NCI-H1092 (cell line): ENCODE data around the gene NRN1.

Experiments used
- DNase-seq: peaks from one replicate; lab custom pipeline; 2025; lab: John Stamatoyannopoulos, UW

Gene NRN1

DNA sequence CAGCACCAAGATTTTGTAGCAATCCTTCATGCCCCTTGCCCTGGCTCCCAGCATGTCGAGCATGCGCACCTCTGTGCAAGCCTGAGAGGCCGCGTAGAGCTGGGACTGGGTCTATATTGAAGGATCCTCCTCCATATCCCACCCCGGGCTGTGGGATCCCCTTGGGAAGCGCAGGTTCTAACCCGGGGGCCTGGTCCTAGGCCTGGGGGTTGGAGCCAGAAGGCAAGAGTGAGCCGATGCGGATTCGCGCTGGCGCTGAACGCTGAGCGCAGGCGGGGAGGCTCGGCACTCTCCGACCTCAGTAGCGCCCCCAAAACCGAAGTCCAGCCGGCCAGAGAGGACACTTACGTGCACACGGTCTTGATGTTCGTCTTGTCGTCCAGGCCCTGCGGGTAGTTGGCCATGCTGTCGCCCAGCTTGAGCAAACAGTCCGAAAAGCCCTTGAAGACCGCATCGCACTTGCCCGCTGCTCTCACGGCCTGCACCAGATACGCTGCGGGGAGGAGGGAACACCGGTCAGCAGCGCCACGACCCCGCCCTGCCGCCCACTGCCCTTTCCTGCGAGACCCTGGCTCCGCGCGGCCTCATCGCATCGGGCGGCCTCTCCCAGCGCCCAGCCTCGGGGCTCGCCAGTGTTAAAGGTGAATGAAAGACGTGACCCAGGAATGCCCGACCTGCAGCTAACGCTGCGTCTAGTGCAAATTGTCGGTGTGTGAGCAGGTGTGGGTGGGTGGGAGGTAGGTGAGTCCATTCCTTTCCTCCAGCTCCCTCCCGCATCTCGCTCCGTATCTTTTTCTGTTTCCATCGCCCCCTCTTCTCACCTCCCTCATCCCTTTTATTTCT lies 4.5 kb downstream of the NRN1 start:
- no peak for DNase-seq

DNA sequence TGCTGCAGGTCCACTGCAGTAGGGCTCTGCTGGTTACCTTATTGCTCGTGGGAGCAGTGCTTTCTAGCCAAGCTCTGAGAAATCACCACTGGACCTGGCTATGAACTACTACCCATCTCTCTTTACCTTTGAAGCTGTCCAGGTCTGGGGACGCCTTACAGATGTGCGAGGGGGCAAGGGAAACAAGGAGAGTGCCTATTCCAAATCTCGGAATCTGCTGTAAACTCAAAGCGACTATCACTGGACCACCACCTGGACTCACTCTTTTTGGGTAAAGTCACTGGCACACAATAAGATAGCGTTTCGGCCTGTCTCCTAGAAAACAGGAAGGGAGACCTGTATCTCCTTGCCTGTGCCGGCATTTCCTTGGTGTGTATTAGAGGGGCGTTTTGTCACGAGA lies 5.3 kb downstream of the NRN1 start:
- DNase-seq: no peak

DNA sequence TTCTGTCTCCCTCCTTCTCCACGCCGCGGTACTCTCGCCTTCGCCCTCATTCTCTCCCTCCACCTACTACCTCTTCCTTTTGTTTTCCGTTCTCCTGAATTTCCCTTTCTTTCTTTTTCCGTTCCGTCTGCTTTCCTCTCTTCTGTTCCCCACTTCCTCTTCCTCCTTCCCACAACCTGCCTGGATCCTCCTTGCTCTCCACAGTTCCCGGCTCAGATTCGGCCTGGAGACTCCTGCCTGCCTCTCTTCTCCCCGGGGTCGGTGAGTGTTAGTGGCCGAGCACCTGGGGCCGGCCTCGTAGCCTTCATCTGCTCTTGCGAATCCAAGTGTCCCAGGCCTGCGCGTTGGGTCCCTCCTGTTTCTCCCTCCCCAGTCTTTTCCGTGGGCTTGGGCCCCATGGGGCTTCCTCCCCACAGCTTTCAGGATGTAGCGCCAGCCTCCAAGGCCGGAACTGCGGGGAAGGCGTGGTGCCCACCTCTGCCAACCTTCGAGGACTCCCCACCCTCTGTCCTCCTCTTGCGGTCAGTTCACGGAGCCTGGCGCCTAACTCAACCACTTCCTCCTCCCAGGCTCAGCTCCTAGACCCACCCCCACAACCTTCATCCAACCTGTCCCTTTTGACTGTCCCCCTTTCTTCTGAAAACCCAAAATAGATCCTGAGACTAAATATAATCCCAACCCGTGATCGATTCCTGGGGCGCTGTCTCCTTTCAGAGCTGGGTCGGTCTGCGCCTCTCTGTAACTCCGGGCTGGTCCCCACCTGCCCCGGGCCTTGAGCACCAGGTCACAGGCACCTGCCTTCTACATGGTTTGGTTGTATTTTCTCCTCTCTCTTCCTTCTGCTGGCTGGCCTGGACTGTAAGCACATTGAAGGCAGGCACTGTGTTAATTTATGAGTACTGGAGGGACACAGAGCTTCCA lies 6.8 kb downstream of the NRN1 start:
- DNase-seq: no peak

DNA sequence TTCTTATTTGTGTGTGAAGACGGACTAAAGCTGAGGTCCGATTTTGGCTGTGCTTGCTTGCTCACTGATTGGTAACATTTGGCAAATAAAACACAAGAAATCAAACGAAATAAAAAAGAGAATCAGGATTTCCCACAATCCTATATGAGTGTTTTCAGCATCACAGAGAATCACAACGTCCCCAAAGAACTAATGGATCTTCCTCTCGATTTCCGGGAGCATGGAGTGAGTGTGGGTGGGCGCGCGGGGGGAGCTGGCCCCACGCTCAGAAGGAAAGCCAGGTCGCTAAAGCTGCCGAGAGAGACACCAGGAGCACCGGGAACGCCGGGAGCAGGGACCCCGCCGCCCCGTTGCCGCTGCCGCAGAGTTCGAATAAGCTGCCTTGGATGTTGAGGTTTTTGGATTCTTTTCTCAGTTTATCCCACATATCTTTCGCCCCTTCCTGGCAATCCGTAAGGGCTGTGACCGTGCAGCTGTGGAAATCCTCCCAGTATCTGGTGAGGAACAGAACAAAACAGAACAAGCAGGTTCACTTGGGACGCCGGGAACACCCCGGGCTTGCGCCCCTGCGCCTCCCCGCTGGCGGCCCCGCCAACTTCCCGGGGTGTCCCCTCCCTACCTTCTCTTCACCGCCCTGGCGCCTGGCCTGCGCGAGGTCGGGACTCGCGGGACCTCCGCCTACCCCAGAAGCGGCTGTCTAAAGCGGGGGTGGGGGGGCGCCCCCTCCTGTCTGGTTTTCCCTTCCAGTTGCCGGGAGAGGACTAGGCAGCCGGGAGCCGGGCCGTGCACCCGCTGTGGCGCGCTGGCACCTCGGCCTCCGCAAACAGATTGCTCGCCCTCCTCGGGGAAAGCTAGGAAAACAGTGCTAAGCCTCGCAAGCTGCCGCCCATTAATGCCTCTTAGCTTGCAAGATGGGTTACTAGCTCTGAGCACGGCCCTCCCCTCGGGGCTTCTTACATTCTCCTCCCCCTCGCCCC lies 7.7 kb downstream of the NRN1 start:
- no peak for DNase-seq

DNA sequence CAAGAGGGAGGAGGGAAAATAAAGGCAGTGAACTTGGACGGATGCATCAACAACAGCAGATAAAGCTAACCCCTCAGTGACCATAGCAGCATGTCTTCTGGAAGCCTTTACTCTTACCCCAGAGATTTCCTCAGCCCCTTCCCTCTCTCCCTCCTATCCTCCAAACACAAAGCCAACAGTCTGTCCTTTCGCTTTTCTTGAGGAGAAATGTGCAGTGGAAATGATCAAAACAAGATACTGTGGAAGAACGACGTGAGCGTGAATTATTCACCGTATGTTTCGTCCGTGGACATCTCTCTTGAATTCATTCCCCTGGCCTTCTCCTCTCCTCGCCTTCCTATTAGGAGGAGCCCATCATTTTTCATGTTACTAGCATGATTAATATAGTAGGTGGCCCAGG lies 8.5 kb downstream of the NRN1 start:
- no peak for DNase-seq

DNA sequence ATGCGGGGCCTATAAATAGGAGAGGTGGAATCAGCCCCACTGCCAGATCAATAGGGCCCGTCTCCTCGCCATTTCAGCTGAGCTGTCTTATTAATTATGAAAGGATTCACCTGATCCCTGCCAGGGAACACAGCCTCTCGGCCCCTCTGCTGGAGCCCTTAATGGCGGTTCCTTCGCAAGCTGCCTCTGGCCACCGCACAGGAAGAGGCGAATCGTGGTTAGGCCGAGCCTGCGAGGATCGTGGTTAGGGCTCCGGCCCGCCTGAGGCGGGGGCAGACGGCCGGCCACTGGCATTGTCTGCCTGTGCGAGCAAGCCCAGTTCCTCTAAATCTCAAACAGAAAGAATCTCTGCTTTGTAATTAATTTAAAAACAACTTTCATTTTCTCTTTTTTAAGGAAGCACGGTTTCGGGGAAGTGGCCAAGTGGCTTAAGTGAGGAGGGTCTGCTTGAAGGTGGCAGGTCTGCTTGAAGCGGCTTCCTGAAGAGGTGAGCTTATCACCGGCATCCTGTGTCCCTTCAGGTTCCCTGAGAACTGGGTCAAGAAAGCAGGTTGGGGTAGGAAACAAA lies 9.2 kb downstream of the NRN1 start:
- DNase-seq: no peak

DNA sequence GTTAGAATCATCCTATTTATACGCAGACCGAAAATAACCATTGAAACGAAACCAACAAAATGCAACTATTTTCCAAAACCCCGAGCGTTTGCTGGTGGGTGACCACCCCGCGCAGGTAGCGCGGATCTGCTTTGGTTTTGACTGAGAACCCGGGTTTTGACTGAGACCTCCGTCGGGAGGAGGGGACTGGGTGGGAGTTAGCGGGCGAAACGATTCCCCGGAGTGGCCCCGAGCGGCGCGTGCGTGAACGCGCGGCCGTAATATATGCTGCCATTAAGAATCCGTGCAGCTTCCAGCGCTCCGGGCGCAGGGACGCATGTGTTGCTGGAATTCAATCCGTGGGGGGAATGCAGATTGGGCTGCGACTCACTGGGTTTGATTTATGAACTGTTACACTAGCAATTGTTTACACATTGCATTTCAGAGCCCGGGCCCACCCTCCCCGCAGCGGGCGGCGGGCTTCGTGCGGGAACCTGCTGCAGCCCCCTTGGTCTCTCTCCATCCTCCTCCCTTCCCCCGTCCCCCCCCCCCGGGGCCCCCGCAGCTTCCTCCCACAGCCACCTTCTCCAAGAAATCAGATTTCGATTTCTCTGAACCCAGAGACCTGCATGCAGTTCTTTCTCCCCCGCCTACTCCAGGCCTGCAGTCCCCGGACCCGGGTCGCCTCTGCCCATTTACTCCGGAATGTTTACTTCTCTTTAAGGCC lies 9.9 kb downstream of the NRN1 start:
- DNase-seq: no peak

DNA sequence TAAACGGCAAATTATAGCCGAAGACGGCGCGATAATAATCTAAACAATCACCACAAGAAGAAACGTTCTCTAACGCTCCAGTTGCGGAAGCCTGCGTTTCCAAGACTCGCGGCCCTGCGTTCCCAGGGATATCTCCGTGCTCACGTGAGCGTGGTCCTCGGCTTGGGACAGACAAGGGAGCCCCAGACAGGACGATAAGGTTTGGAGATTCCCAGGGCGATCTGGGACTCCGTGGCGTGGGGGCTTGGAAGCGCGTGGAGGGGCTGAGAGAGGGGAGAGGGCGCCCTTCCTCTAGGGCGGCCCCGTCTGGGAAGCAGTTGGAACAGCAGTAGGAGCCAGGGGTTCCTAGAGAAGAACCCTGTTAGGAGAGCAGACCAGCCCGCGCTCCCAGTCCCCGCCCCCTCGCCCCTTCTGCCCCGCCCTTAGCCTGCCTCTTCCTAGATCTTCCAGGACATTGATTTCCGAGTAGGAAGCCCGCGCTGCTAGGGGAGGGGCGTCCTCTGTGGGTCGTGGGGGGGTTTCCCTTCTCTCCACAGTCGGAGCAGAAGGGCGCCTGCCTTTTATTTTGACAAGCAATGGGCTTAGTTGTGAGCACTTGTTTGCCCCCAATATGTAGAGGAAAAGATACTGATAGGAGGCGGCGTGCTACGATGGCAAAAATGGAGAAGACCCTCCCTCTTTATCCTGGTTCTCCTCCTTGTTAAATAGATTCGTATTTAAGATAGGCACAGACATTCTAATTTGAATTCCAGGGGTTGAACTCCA lies 10.6 kb downstream of the NRN1 start:
- no peak for DNase-seq

DNA sequence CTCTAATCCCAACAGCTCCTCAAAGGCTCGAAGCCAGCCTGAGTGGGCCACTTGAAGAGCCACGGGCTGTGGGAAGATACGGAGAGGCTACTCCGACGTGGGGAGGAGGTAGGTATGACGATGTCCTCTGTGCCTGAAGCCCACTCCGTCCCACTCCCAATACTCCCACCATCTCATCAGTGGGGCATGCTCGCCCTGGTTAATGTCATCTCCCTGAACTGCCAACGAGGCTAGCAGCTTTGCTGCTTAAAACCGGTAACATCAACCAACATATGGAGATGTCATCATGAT lies 11.1 kb downstream of the NRN1 start:
- DNase-seq: no peak

DNA sequence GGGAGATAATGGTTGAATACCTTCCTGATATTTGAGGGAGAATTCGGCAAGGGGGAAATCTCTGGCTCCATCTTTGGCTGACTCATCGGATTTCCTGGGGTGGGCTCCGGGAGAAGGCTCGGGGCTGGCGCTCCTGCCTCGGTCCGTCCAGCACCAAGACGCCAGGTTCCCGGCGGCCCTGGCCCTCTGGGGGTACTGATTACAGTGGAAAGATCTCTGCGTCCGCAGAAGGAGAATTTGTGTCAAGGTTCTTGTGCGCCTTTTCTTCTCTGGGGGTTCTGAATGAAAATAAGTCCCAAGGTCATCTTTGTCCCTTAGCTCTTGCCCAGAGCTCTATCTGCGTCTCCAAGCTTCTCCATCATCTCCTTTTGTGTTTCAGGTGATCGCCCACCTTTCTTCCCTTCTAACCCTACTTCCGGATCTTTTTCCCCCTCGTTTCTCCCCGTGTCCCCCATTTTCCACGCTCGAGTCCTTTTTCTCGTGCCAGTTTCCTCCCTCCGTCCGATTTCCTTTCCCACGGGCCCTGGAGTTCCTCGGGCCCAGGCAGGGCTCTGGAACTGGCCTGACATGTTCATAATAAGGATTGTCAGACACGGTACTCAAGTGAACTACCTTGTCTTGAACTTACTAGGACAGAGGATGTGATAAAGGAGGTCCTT lies 11.6 kb downstream of the NRN1 start:
- no peak for DNase-seq

DNA sequence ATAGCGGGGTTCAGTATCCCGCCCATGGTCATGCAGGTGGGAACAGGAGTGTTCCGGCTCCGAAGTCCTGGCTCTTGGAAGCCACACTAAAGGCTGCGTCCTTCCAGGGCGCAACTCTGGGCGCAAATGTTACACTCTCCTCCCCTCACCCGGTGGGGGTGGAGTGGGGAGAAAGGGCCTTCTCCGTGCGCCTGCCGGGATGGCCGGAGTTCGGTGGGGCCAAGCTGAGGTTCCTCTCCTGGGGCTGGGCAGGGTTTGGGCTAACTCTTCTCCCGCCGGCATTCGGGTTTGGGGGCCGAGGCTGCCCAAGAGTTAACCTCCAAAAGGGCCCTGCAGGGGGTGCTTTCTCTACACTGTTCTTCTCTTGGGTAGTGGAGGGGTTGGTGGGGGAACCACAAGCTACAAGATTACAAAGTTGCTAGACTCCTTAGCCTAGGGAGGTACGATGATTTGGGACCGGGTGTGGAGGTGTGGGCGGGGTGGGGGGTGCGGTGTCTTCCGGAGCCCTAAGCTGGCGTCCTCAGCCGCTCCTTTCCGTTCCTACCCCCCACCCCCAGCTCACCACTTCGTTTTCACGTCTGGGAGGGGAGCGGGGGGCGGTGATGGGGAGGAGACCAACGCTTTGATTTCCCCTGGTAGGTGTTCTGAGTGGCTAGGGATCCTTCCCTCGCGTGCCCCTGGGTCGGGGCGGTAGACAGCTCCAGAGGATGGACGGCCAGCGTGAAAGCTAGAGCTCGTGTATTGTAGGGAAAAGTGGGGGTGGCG lies 12.3 kb downstream of the NRN1 start:
- no peak for DNase-seq

DNA sequence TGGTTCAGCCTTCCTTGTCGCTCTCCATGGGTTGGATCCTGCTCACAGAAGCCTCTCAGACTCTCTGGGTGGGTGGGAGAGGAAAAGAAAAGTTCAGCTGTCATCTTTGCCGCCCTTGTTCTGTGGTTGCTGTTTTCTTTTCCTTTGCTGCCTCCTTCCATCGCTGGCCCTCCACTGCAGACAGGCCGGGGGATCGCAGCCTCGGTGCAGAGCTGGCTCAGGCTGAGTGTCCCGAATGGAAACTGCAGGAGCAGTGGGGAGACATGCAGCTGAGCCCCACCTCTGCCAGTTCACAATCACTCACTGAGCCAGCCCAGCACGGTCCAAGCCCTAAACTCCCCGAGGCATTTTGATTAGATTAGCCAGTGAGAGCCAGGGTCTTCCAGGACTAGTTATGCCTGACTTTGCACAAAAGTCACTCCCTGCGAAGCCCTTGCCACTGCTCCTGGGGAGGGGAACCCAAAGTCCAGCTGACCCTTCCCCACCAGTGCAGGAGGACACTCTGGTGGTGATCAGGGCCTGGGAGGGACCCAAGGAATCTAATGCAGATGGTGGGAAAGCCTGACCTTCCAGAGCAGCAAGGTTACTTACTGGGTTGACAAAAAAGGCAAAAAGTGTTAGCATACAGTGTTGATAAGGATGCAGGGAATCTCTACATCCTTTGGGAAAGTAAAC lies 14.0 kb downstream of the NRN1 start:
- no peak for DNase-seq

DNA sequence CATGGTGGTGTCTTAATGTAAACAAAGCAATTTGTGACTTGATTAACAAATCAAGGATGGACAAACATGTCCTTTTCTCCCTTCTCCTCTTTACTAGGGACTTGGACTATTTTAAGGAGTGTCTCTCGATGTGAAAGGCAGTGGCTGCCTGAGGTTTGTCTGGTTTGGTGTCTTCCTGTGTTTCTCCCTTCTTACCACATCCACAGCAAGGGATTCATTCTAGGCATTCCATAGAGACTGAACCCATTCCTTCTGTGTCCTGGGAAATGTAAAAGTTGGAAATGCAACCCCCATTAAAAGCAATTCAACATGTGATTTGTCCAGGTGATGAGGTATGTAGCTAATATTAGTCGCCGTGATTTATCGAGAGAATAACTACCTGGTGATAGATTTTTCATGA lies 15.9 kb downstream of the NRN1 start:
- DNase-seq: no peak

DNA sequence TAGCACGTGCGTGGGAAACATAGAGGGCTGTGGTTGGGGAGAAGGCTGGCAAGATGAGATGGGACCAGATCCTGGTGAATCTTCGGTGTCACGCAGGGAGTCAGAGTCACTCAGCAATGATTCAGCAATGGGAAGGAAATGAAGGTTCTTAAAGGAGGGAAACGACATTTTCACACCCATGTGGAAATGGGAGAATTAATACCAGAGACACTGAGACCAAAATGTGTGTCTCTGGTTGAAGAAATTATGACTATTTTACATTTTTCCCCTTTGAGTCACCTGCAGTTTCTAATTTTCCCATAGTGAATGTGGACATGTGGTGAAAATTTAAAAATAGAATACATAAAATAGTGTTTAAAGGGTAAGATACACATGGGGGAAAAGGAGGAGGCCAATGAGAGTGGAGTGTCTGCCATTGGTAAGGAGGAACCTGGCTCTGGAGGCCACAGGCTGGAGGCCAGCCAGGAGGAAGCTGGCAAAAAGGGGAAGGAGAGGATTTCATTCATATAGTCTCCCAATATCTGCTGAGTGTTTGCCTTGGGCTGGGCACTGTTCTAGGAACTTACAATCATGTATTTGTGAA lies 17.5 kb downstream of the NRN1 start:
- no peak for DNase-seq

DNA sequence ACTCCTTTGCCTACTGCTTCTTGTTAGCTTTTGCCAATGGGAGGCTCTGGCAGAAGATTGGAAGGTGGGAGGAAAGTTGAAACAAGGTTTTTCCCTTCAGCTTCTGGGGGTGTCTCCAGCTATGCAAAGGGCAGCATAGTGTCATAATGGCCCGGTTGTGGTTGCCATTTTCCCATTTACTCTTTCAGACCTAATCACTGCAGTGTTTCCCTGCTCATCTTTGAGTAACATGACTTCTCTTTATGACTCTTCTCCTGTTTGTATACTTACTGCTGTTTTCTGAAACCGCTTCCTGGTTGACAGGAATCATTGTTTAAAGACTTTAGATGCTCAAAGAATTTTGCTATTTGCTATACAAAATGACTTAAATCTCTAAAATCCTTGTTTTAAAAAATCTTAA lies 19.9 kb downstream of the NRN1 start:
- DNase-seq: no peak

DNA sequence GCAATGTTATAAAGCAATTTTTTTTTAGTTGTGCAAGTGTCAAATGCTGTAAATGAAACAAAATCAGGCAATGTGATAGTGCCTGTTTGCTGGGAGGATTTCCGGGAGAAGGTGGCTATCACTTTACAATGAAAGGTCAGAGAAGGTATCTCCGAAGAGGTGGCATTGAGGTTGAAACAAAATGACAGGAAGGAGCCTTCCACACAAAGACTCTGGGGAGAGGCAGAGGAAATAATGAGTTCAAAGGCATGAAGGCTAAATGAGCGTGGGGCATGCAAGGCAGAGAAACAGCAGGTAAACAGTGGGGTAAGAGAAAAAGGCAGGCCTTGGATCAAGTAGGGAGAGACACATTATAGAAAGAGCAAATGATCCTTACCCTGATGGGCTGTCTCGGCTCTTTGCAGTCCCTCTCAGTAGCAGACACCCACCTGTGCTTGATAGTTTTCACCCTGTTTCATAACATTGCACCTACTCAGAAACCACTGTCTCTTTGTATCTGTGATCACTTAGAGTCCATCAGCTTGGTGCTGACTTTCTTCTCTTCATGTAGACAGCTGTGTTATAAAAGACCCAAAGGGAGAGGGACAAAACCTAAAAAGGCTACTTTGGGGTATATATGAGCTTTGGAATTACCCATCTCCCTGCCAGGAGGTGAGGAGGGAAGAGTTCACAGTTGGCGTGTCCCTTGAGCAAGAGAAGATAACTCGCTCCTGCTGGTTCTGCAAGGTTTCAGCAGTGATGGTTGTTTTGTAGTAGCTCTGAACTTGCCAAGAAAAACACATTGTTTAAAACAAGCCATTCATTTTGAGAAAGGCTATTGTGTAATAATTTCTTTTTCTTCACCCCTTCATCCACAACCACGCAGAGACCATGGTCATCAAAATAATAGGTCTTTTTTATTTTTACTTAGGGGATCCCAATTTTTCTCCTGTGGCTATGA lies 22.3 kb downstream of the NRN1 start:
- DNase-seq: no peak
